H9 (cell line): ENCODE measurements around the gene PLEKHA8. TPM values are rescaled to one million over a fixed set of nuclear protein-coding genes. Genes with fewer than 3 reads are reported as not detected.

Experiments used
- DNase-seq: peaks from one replicate; pipeline ENCODE4 v3.0.0-alpha.2; 2017
- H2AFZ ChIP-seq: one replicate; pipeline ENCODE4 v1.6.1; 2013; ENCODE audit warnings: mild to moderate bottlenecking, low read length, control low read depth, moderate library complexity
- H2AK5ac ChIP-seq: 2 replicates; pipeline ENCODE4 v1.6.1; 2013; ENCODE audit warnings: low read length, control low read depth, mixed read lengths; ENCODE audit not compliant: insufficient read length
- H2BK120ac ChIP-seq: one replicate; pipeline ENCODE4 v1.6.1; 2013; ENCODE audit warnings: low read depth, mild to moderate bottlenecking, low read length, control low read depth, inconsistent platforms; ENCODE audit not compliant: poor library complexity, severe bottlenecking
- H2BK12ac ChIP-seq: 2 replicates; pipeline ENCODE4 v1.6.1; 2013; ENCODE audit warnings: low read length, control low read depth, mixed read lengths, low read depth; ENCODE audit not compliant: insufficient read length
- H2BK15ac ChIP-seq: 2 replicates; pipeline ENCODE4 v1.6.1; 2013; ENCODE audit warnings: low read depth, low read length, control low read depth
- H2BK20ac ChIP-seq: one replicate; pipeline ENCODE4 v1.6.1; 2013; ENCODE audit warnings: low read depth, mild to moderate bottlenecking, low read length, control low read depth, inconsistent platforms; ENCODE audit not compliant: poor library complexity, severe bottlenecking
- H2BK5ac ChIP-seq: 2 replicates; pipeline ENCODE4 v1.6.1; 2013; ENCODE audit warnings: low read length, control low read depth, mixed read lengths; ENCODE audit not compliant: insufficient read length
- H3K14ac ChIP-seq: 2 replicates; pipeline ENCODE4 v1.6.1; 2013; ENCODE audit warnings: low read length, control low read depth; ENCODE audit not compliant: insufficient read depth
- H3K18ac ChIP-seq: 2 replicates; pipeline ENCODE4 v1.6.1; 2013; ENCODE audit warnings: low read depth, mild to moderate bottlenecking, mixed read lengths, low read length, control low read depth; ENCODE audit not compliant: insufficient read length
- H3K23ac ChIP-seq: 2 replicates; pipeline ENCODE4 v1.6.1; 2013; ENCODE audit warnings: low read length, control low read depth, mixed read lengths, low read depth; ENCODE audit not compliant: insufficient read length
- H3K23me2 ChIP-seq: 2 replicates; pipeline ENCODE4 v1.6.1; 2013; ENCODE audit warnings: low read depth, mild to moderate bottlenecking, mixed read lengths, low read length, control low read depth; ENCODE audit not compliant: insufficient read length, poor library complexity, severe bottlenecking
- H3K27ac ChIP-seq: 2 replicates; pipeline ENCODE4 v1.5.1; 2013; ENCODE audit warnings: low read length, control low read depth, mixed read lengths, low read depth; ENCODE audit not compliant: insufficient read length
- H3K27me3 ChIP-seq: 2 replicates; pipeline ENCODE4 v1.6.1; 2013; ENCODE audit warnings: low read length, control low read depth, inconsistent platforms; ENCODE audit not compliant: insufficient read depth
- H3K4ac ChIP-seq: 2 replicates; pipeline ENCODE4 v1.6.1; 2013; ENCODE audit warnings: low read depth, mild to moderate bottlenecking, control low read depth, inconsistent platforms, low read length, moderate library complexity
- H3K4me1 ChIP-seq: 2 replicates; pipeline ENCODE4 v1.6.1; 2013; ENCODE audit warnings: low read length, control low read depth, inconsistent platforms; ENCODE audit not compliant: insufficient read depth
- H3K4me2 ChIP-seq: 2 replicates; pipeline ENCODE4 v1.6.1; 2013; ENCODE audit warnings: low read length, control low read depth, mixed read lengths; ENCODE audit not compliant: insufficient read length, insufficient read depth
- H3K56ac ChIP-seq: 2 replicates; pipeline ENCODE4 v1.6.1; 2013; ENCODE audit warnings: low read depth, mild to moderate bottlenecking, mixed read lengths, low read length, control low read depth; ENCODE audit not compliant: insufficient read length
- H3K79me1 ChIP-seq: 2 replicates; pipeline ENCODE4 v1.6.1; 2013; ENCODE audit warnings: low read depth, mild to moderate bottlenecking, moderate library complexity, low read length, control low read depth, inconsistent platforms; ENCODE audit not compliant: insufficient read depth, poor library complexity, severe bottlenecking
- H3K79me2 ChIP-seq: 2 replicates; pipeline ENCODE4 v1.6.1; 2013; ENCODE audit warnings: low read length, control low read depth, inconsistent platforms; ENCODE audit not compliant: insufficient read depth
- H3K9ac ChIP-seq: 2 replicates; pipeline ENCODE4 v1.6.1; 2013; ENCODE audit warnings: low read length, control low read depth, mixed read lengths; ENCODE audit not compliant: insufficient read length; ENCODE audit errors: extremely low read depth
- H3K9me3 ChIP-seq: one replicate; pipeline ENCODE4 v1.6.1; 2013; ENCODE audit warnings: low read depth, low read length, inconsistent platforms; ENCODE audit not compliant: control insufficient read depth
- H3T11ph ChIP-seq: one replicate; pipeline ENCODE4 v1.6.1; 2013; ENCODE audit warnings: mild to moderate bottlenecking, low read length, control low read depth, inconsistent platforms
- H4K20me1 ChIP-seq: one replicate; pipeline ENCODE4 v1.6.1; 2013; ENCODE audit not compliant: control insufficient read depth, insufficient read length, insufficient read depth
- H4K5ac ChIP-seq: 2 replicates; pipeline ENCODE4 v1.6.1; 2013; ENCODE audit warnings: low read depth, mild to moderate bottlenecking, mixed read lengths, low read length, control low read depth; ENCODE audit not compliant: insufficient read length
- H4K8ac ChIP-seq: replicated peaks from 2 replicates; pipeline ENCODE4 v1.6.1; 2013; ENCODE audit warnings: low read length, control low read depth, mixed read lengths, low read depth; ENCODE audit not compliant: insufficient read length
- H4K91ac ChIP-seq: 2 replicates; pipeline ENCODE4 v1.6.1; 2013; ENCODE audit warnings: low read depth, mild to moderate bottlenecking, moderate library complexity, mixed read lengths, low read length, control low read depth; ENCODE audit not compliant: insufficient read length
- H3K27ac Mint-ChIP-seq, 3 experiments: 2 replicates in 2 of 3; 3 replicates in 1 of 3; pipeline ENCODE4 v1.8.0; 2020 to 2021; ENCODE audit warnings: mixed read lengths in 3 of 3, mild to moderate bottlenecking in 1 of 3, moderate library complexity in 1 of 3
- H3K27me3 Mint-ChIP-seq: 2 replicates; pipeline ENCODE4 v1.8.0; 2021; ENCODE audit warnings: low read depth, mild to moderate bottlenecking, moderate library complexity, mixed read lengths
- H3K36me3 Mint-ChIP-seq, 3 experiments: 2 replicates in 2 of 3; 3 replicates in 1 of 3; pipeline ENCODE4 v1.8.0; 2020 to 2021; ENCODE audit warnings: low read depth in 3 of 3, mixed read lengths in 3 of 3; ENCODE audit not compliant: insufficient read depth in 1 of 3
- H3K4me1 Mint-ChIP-seq, 2 experiments: 2 replicates each; pipeline ENCODE4 v1.8.0; 2020; ENCODE audit warnings: mixed read lengths in 2 of 2
- H3K4me3 Mint-ChIP-seq, 2 experiments: 2 replicates in 1 of 2; 3 replicates in 1 of 2; pipeline ENCODE4 v1.8.0; 2020 to 2021; ENCODE audit warnings: mild to moderate bottlenecking in 2 of 2, mixed read lengths in 2 of 2, moderate library complexity in 1 of 2
- H3K9me3 Mint-ChIP-seq, 2 experiments: 2 replicates in 1 of 2; 3 replicates in 1 of 2; pipeline ENCODE4 v1.8.0; 2020; ENCODE audit warnings: mild to moderate bottlenecking in 2 of 2, mixed read lengths in 2 of 2, moderate library complexity in 1 of 2
- CTCF ChIP-seq: fragments of 200-600 bp; sonication (generic); conservative IDR thresholded peaks from 3 replicates; pipeline ENCODE4 v1.8.0; 2021; ENCODE audit warnings: antibody characterized with exemption, mild to moderate bottlenecking
- WGBS: extraction: QIAGEN DNeasy Blood & Tissue Kit; methylation state at CpG from one replicate; pipeline ENCODE4 v1.1.7; 2013; ENCODE audit warnings: missing lambda C conversion rate, low lambda C conversion rate, mixed read lengths; ENCODE audit not compliant: insufficient read length; ENCODE audit errors: extremely low coverage; 5-methylcytosine and 5-hydroxymethylcytosine counted together
- total RNA-seq: library from RNA; stranded (reverse); gene quantifications from 2 replicates; pipeline ENCODE4 v1.2.1, GENCODE V29; 2021

The PLEKHA8 gene
- total RNA-seq, 1 experiment from 2014 or later: 37.0 TPM

GRCh38 chr7:30163231-30163894 lies 135.2 kb downstream of the PLEKHA8 start:
- DNase-seq: no peak
- no peak overlapping the region for H2AFZ ChIP-seq
- no peak overlapping the region for H3K4me3 Mint-ChIP-seq

More at GRCh38 chr7:30163231-30163894, 135.2 kb downstream of the PLEKHA8 start:
- no CpG with 5 or more reads among the region's 13 CpGs for WGBS
- H3K4me2 ChIP-seq: no peak overlapping the region
- no peak overlapping the region for H2BK12ac ChIP-seq
- Mint-ChIP-seq H3K27ac (peak overlapping the region in 2 of 3 experiments; percentile 12 to 38; a peak in 2 of 7 replicates), H3K36me3 (no peaks in the 10 kb centered on the region; a peak in 1 of 7 replicates), H3K27me3 (peaks cover 21% of the 10 kb centered on the region), H3K9me3 (no peaks in the 10 kb centered on the region), H3K4me1 (peaks cover 62 to 73% of the 10 kb centered on the region in 2 experiments)
- H2BK20ac ChIP-seq: no peak overlapping the region
- no peaks in the 10 kb centered on the region for H3K9me3 ChIP-seq
- no peak overlapping the region for H3K23ac ChIP-seq
- H3K27me3 ChIP-seq: no peaks in the 10 kb centered on the region; the same call in 1 of the 2 replicates
- H4K20me1 ChIP-seq: no peaks in the 10 kb centered on the region
- no peak overlapping the region for H2BK15ac ChIP-seq
- H3K23me2 ChIP-seq: no peaks in the 10 kb centered on the region
- no peak overlapping the region for H4K91ac ChIP-seq
- H4K5ac ChIP-seq: no peak overlapping the region
- peaks cover 14% of the 10 kb centered on the region for H3K4me1 ChIP-seq
- no peaks in the 10 kb centered on the region for H3K79me2 ChIP-seq
- no peak overlapping the region for H3K27ac ChIP-seq
- H3K4ac ChIP-seq: no peak overlapping the region
- H3K56ac ChIP-seq: no peak overlapping the region
- TF ChIP-seq CTCF: no peak
- no peak overlapping the region for H3K14ac ChIP-seq
- no peak overlapping the region for H4K8ac ChIP-seq
- no peak overlapping the region for H2BK120ac ChIP-seq
- H3T11ph ChIP-seq: no peak overlapping the region
- H2AK5ac ChIP-seq: no peak overlapping the region
- H3K18ac ChIP-seq: no peak overlapping the region
- H3K9ac ChIP-seq: no peak overlapping the region
- no peak overlapping the region for H2BK5ac ChIP-seq
- H3K79me1 ChIP-seq: no peaks in the 10 kb centered on the region
